Activated naive CD4-positive, alpha-beta T cell treated with anti-CD3 and anti-CD28 coated beads, Interleukin-2, amount 50 U/mL, for 24 hours (primary cell): ENCODE results near the gene HPSE.
"Not testable (repeated sequence)": the region's sequence is repeated elsewhere in the genome, so short reads cannot be mapped to it uniquely, and the experiment has no call there.

ENCODE experiments used
- H3K27ac Mint-ChIP-seq: one replicate; pipeline ENCODE4 v1.8.0; 2021; ENCODE audit warnings: mild to moderate bottlenecking, mixed read lengths
- H3K27me3 Mint-ChIP-seq: one replicate; pipeline ENCODE4 v1.8.0; 2021; ENCODE audit warnings: mixed read lengths
- H3K36me3 Mint-ChIP-seq: one replicate; pipeline ENCODE4 v1.8.0; 2021; ENCODE audit warnings: mixed read lengths
- H3K4me1 Mint-ChIP-seq: one replicate; pipeline ENCODE4 v1.8.0; 2021; ENCODE audit warnings: mixed read lengths
- H3K4me3 Mint-ChIP-seq: one replicate; pipeline ENCODE4 v1.8.0; 2021; ENCODE audit warnings: mild to moderate bottlenecking, mixed read lengths
- H3K9me3 Mint-ChIP-seq: one replicate; pipeline ENCODE4 v1.8.0; 2021; ENCODE audit warnings: mixed read lengths

The HPSE gene

GRCh38 chr4:83273926-83274325 lies 60.7 kb downstream of the HPSE start:
- H3K9me3 Mint-ChIP-seq, H3K27ac Mint-ChIP-seq, H3K4me1 Mint-ChIP-seq, H3K27me3 Mint-ChIP-seq, H3K4me3 Mint-ChIP-seq: not testable (repeated sequence)
- peaks cover 11% of the 10 kb centered on the region for H3K36me3 Mint-ChIP-seq

- no peaks in the 10 kb centered on the region for H3K27me3 Mint-ChIP-seq
- H3K9me3 Mint-ChIP-seq, result no peaks in the 10 kb centered on the region
- peaks cover 9% of the 10 kb centered on the region for H3K4me1 Mint-ChIP-seq
- no peak overlapping the region for H3K4me3 Mint-ChIP-seq
- H3K36me3 Mint-ChIP-seq, result peaks cover 11% of the 10 kb centered on the region
- H3K27ac Mint-ChIP-seq, result no peak overlapping the region
These were observed 61.7 kb downstream of the HPSE start for GRCh38 chr4:83272900-83273299.

DNA sequence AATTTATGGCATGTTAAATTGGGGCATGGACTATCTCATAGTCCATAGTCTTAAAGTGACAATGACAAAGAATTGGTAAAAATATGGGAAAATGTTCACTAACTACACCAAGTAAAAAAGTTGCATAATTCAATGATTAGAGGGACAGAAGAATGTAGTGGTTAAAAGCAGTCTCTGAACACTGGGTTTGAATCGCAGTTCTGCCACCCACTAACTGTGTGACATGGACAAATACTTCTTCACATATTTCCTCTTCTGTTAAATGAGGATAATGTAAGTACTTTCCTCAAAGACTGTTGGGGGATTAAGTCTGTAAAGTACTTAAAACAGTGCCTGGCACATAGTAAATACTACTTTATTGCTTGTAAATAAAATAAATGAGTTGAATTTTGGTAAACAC lies 65.4 kb downstream of the HPSE start:
- Mint-ChIP-seq H3K36me3 (peaks cover 1% of the 10 kb centered on the region), H3K27ac (no peak overlapping the region), H3K27me3 (no peaks in the 10 kb centered on the region)

DNA sequence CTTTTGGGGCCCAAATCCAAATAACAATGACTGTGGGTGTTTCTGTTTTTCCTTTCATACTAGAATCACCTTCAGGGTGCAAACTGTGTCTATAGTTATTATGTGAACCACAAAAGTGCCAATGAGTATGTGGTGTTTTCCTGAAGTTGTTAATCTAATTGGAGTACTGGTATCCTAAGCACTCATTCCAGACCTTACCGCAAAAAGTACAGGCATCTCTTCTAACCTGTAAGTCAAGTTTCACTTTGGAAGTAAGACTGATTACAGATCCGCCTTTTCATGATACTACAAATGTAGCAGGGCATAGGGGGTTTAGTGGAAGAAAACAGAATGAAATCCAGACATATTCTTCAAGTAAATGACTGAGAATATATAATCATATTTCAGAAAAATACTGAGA lies 66.2 kb downstream of the HPSE start:
- no peaks in the 10 kb centered on the region for H3K9me3 Mint-ChIP-seq
- no peak overlapping the region for H3K27ac Mint-ChIP-seq
- H3K4me1 Mint-ChIP-seq, result no peaks in the 10 kb centered on the region
- H3K36me3 Mint-ChIP-seq, result peaks cover 1% of the 10 kb centered on the region
- H3K27me3 Mint-ChIP-seq, result no peaks in the 10 kb centered on the region
- H3K4me3 Mint-ChIP-seq, result no peak overlapping the region

More for the DNA sequence above, 65.4 kb downstream of the HPSE start:
- H3K9me3 Mint-ChIP-seq, result no peaks in the 10 kb centered on the region
- H3K4me3 Mint-ChIP-seq, result no peak overlapping the region
- H3K4me1 Mint-ChIP-seq, result no peaks in the 10 kb centered on the region

GRCh38 chr4:83267830-83268475 lies 66.7 kb downstream of the HPSE start:
- peak overlapping the region; percentile 38 for H3K27ac Mint-ChIP-seq
- peaks cover 2% of the 10 kb centered on the region for H3K36me3 Mint-ChIP-seq
- no peaks in the 10 kb centered on the region for H3K4me1 Mint-ChIP-seq
- H3K27me3 Mint-ChIP-seq, result no peaks in the 10 kb centered on the region
- H3K9me3 Mint-ChIP-seq, result no peaks in the 10 kb centered on the region
- no peak overlapping the region for H3K4me3 Mint-ChIP-seq

- H3K27me3 Mint-ChIP-seq, result no peaks in the 10 kb centered on the region
- peaks cover 4% of the 10 kb centered on the region for H3K36me3 Mint-ChIP-seq
- H3K9me3 Mint-ChIP-seq, result no peaks in the 10 kb centered on the region
- H3K4me3 Mint-ChIP-seq, result no peak overlapping the region
- H3K27ac Mint-ChIP-seq, result no peak overlapping the region
- no peaks in the 10 kb centered on the region for H3K4me1 Mint-ChIP-seq
These were observed 67.4 kb downstream of the HPSE start for GRCh38 chr4:83267121-83267829.

GRCh38 chr4:83266689-83267088 lies 68.0 kb downstream of the HPSE start:
- H3K36me3 Mint-ChIP-seq, result peaks cover 4% of the 10 kb centered on the region
- no peak overlapping the region for H3K27ac Mint-ChIP-seq
- H3K27me3 Mint-ChIP-seq, result no peaks in the 10 kb centered on the region
- H3K9me3 Mint-ChIP-seq, result no peaks in the 10 kb centered on the region
- H3K4me3 Mint-ChIP-seq, result no peak overlapping the region
- H3K4me1 Mint-ChIP-seq, result no peaks in the 10 kb centered on the region

DNA sequence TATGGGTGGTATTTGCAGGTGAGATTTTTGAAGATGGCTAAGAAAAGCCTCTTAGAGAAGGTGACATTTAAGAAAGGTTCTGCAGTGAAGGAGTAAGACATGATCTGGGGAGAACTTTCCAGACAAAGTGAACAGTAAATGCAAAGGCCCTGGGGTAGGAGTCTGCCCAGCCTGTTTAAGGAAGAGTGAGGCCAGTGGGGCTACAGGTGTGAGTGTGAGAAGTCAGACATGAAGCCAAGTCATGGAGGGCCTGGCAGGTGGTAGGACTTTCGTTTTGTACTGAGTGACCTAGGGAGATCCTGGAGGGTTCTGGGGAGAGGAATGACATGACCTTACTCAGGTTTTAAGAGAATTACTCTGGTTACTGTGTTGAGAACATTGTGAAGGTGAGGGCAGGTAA lies 71.5 kb downstream of the HPSE start:
- Mint-ChIP-seq H3K9me3 (no peaks in the 10 kb centered on the region), H3K36me3 (peaks cover 5% of the 10 kb centered on the region), H3K27me3 (no peaks in the 10 kb centered on the region), H3K4me1 (peaks cover 13% of the 10 kb centered on the region), H3K27ac (no peak overlapping the region), H3K4me3 (no peak overlapping the region)

DNA sequence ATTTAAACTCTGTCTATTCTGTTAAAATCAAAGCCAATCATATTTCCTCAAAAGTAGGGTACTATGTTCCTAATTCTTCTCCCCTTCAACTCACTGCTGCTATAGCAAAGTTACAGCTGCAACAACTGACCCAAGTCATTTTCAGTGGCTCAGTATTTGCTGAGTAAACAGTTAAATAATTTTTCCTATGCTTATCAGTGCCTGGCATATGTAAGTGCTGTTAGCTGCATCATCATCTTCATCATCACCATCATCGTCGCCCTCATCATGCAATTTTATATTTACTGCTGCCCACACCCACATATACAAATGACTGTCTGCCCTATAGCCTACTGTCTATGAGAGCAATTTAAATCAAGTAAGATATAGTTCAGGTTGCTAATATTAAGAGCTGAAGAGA lies 72.0 kb downstream of the HPSE start:
- Mint-ChIP-seq H3K4me1 (peaks cover 13% of the 10 kb centered on the region), H3K4me3 (no peak overlapping the region), H3K27ac (peak overlapping the region; percentile 14), H3K9me3 (no peaks in the 10 kb centered on the region), H3K27me3 (no peaks in the 10 kb centered on the region), H3K36me3 (peaks cover 6% of the 10 kb centered on the region)

- H3K4me1 Mint-ChIP-seq, result peaks cover 13% of the 10 kb centered on the region
- H3K9me3 Mint-ChIP-seq, result no peaks in the 10 kb centered on the region
- no peaks in the 10 kb centered on the region for H3K27me3 Mint-ChIP-seq
- H3K36me3 Mint-ChIP-seq, result peaks cover 8% of the 10 kb centered on the region
- no peak overlapping the region for H3K4me3 Mint-ChIP-seq
- H3K27ac Mint-ChIP-seq, result no peak overlapping the region
These were observed 73.3 kb downstream of the HPSE start for GRCh38 chr4:83261307-83261706.

DNA sequence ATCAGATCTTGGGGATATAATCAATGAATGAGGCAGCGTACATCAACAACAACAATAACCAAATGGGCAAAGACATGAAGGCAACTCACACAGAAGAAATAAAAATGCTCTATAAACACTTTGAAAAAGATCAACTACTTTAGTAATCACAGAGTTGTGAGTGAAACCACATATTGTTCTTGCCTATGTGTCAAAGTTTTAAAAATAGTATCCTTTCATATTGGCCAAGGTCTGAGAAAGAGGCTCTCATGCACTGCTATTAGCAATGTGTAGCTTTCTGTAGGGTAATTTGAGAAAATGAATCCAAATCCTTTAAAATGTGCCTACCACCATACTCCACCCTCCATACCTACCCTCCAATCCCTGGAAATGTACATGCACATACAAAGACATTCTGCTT lies 75.1 kb downstream of the HPSE start:
- Mint-ChIP-seq H3K36me3 (peaks cover 8% of the 10 kb centered on the region), H3K9me3 (no peaks in the 10 kb centered on the region), H3K27me3 (no peaks in the 10 kb centered on the region), H3K4me1 (peaks cover 13% of the 10 kb centered on the region), H3K4me3 (no peak overlapping the region), H3K27ac (no peak overlapping the region)

DNA sequence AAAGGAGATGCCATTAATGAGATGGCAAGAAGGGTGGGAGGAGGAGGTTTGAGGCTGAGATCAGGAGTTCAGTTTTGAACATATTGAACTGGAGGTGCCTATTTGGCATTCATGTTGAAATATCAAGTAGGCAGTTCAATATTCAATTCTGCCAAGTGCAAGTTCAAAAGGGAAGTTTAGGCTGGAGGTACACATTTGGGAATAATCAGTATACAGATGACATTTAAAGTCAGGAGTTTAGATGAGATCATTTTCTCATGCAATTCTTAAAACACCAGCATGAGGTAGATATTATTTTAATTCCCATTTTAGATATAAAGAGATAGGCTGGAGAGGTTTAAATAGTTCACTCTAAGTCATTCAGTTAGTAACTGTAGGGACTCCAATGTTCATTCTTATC lies 76.2 kb downstream of the HPSE start:
- Mint-ChIP-seq H3K27ac (no peak overlapping the region), H3K36me3 (peaks cover 8% of the 10 kb centered on the region), H3K9me3 (no peaks in the 10 kb centered on the region), H3K4me3 (no peak overlapping the region), H3K4me1 (peaks cover 14% of the 10 kb centered on the region), H3K27me3 (no peaks in the 10 kb centered on the region)

DNA sequence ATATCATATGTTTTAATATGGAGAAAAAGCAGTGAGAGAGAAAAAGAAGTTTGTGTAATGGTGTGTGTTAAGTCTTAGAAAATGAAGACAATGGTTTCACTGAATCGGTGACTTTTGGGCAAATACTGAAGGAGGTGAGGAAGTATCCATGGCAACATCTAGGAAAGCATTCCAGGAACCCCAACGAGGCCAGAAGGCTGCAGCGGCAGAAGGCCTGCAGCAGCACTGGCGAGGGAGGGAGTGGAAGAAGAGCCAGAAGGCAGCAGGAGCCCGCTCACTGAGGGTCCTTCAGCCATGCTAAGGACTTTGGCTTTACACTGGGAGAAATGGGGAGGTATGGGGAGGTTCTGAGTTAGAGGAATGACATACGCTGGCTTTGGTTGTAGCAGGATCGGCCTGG lies 76.8 kb downstream of the HPSE start:
- no peak overlapping the region for H3K4me3 Mint-ChIP-seq
- H3K36me3 Mint-ChIP-seq, result peaks cover 6% of the 10 kb centered on the region
- H3K27me3 Mint-ChIP-seq, result no peaks in the 10 kb centered on the region
- no peak overlapping the region for H3K27ac Mint-ChIP-seq
- H3K9me3 Mint-ChIP-seq, result no peaks in the 10 kb centered on the region
- H3K4me1 Mint-ChIP-seq, result peaks cover 21% of the 10 kb centered on the region

DNA sequence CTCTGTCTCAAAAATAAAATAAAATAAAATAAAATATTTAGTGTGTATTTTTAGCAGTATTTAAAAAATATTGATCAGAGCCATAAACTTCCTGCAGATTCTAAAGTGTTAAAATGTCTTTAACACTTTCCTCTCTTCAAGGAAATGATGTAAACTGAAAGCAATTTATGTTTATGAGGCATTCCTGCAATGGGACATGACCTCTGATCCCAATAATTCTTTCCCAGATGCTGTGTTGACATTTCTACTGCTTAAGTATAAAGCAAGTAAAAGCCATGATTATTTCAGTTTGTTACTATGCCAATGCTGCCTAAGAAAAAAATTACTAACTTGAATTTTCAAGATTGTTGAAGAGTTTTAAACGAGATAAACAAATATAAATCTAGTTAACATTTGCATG lies 79.1 kb downstream of the HPSE start:
- Mint-ChIP-seq H3K27me3 (no peaks in the 10 kb centered on the region), H3K36me3 (peaks cover 5% of the 10 kb centered on the region), H3K4me1 (peaks cover 43% of the 10 kb centered on the region), H3K9me3 (no peaks in the 10 kb centered on the region), H3K4me3 (no peak overlapping the region), H3K27ac (no peak overlapping the region)

DNA sequence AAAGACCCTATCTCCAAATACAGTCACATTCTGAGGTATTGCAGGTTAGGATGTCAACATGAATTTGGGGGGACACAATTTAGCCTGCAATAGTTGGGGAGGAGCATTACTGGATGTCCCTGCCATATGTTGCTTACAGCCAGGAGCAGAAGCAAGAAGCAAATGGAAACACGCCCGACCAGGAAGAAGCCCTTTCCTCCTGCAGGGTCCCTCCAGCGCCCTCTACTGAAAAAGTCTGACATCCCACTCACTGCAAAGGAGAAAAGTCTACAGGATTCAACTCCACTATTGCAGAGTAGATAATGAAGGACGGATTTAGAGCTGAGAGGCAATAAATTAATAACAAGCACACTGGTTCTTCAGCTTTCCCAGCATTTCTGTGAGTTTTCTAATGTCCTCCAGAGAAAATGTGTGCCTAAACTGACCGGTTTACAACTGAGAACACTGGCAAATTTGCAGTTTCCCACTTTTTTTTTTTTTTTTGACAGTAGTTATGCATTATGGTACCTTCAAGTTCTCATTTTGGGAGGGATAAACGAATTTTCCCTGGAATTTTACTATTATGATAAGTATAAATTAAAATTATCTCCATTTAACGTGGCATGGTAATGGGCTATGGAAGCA lies 81.8 kb downstream of the HPSE start:
- H3K27ac Mint-ChIP-seq, result peak overlapping the region; percentile 46
- peaks cover 3% of the 10 kb centered on the region for H3K36me3 Mint-ChIP-seq
- no peaks in the 10 kb centered on the region for H3K9me3 Mint-ChIP-seq
- H3K4me1 Mint-ChIP-seq, result peaks cover 30% of the 10 kb centered on the region
- H3K4me3 Mint-ChIP-seq, result no peak overlapping the region
- no peaks in the 10 kb centered on the region for H3K27me3 Mint-ChIP-seq

- peaks cover 30% of the 10 kb centered on the region for H3K4me1 Mint-ChIP-seq
- no peaks in the 10 kb centered on the region for H3K36me3 Mint-ChIP-seq
- H3K4me3 Mint-ChIP-seq, result no peak overlapping the region
- no peaks in the 10 kb centered on the region for H3K9me3 Mint-ChIP-seq
- H3K27ac Mint-ChIP-seq, result no peak overlapping the region
- no peaks in the 10 kb centered on the region for H3K27me3 Mint-ChIP-seq
These were observed 83.2 kb downstream of the HPSE start for GRCh38 chr4:83251447-83251830.
